ENCODE results near the gene CHTF8.

The CHTF8 gene

DNA sequence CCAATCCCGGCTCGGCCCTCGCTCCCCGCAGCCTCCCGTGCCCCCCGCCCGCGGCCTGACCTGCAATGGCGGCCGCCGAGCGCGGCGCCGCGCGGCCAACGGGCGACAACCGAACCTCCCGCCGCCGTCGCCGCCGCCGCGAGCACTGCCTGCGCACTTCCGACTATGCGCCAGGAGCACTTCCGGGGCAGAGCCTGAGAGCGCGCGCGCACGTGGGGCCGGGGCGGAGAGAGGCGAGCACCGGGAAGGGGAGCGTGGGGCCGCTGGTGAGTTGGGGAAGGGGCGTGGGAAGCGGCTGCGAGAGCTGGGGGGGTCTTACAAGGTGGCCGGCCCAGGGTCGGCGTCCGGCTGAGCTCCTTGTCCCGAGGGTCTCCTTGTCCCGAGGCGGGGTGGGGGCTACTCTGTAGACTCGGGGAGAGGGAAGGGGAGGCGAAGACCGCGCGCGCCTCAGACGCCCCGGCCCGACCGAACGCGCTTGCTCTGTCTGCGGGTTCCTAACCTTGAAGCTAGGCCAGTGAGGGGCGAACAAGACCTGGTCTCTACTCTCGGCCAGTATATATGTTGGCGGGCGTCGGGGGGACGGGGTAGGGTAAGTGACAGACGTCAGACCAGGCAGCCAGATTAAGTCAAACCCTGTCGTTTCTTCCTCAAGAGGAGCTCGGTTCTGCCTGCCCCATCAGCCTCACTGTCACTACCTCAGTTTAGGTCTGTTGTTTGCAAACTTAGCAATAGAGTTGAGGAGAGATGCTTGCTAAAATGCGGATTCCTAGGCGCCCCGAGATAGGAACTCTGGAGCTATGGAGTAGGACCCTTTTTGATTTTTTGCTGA lies at the start of gene CHTF8, which contains the start of gene UTP4:
CHTF8 (minus strand) TSS at position 165 of the 829 bp plus-strand sequence. CDS start 11,130 bp downstream, outside the sequence.
UTP4 (plus strand) TSS at position 226 of the 829 bp plus-strand sequence. CDS start 811 bp downstream, outside the sequence.
- no peaks in the 10 kb centered on the region for H3K27me3 Mint-ChIP-seq
- DNase-seq (ENCODE audit: low spot score in 2 of 2) (peak; percentile 70), ATAC-seq (replicated peaks; ENCODE audit: extremely low read depth, poor library complexity, severe bottlenecking) (peak; percentile 96)
- peak within 1 kb of the TSS; percentile 87 for H3K27ac Mint-ChIP-seq (ENCODE audit: low read depth)
- peaks cover 42% of the 10 kb centered on the region for H3K36me3 Mint-ChIP-seq (ENCODE audit: insufficient read depth)
- H3K9me3 Mint-ChIP-seq, result no peaks in the 10 kb centered on the region
- H3K4me1 Mint-ChIP-seq, result peaks cover 41% of the 10 kb centered on the region
- peak within 1 kb of the TSS; percentile 87 for H3K4me3 Mint-ChIP-seq

- ATAC-seq (replicated peaks; ENCODE audit: extremely low read depth, poor library complexity, severe bottlenecking) (no peak), DNase-seq (ENCODE audit: low spot score in 2 of 2) (no peak)
- Mint-ChIP-seq H3K27ac (ENCODE audit: low read depth) (no peak overlapping the region), H3K27me3 (no peaks in the 10 kb centered on the region), H3K4me3 (no peak overlapping the region), H3K9me3 (no peaks in the 10 kb centered on the region), H3K4me1 (peaks cover 13% of the 10 kb centered on the region), H3K36me3 (ENCODE audit: insufficient read depth) (no peaks in the 10 kb centered on the region)
Observed at GRCh38 chr16:69180011-69180338, 47.6 kb upstream of the CHTF8 start.

- ATAC-seq (replicated peaks; ENCODE audit: extremely low read depth, poor library complexity, severe bottlenecking), result no peak
- Mint-ChIP-seq H3K27ac (ENCODE audit: low read depth) (no peak overlapping the region), H3K4me3 (no peak overlapping the region), H3K36me3 (ENCODE audit: insufficient read depth) (no peaks in the 10 kb centered on the region), H3K9me3 (no peaks in the 10 kb centered on the region), H3K27me3 (no peaks in the 10 kb centered on the region), H3K4me1 (peaks cover 8% of the 10 kb centered on the region)
- no peak for DNase-seq (ENCODE audit: low spot score in 2 of 2)
Observed at GRCh38 chr16:69179328-69180010, 47.1 kb upstream of the CHTF8 start.

DNA sequence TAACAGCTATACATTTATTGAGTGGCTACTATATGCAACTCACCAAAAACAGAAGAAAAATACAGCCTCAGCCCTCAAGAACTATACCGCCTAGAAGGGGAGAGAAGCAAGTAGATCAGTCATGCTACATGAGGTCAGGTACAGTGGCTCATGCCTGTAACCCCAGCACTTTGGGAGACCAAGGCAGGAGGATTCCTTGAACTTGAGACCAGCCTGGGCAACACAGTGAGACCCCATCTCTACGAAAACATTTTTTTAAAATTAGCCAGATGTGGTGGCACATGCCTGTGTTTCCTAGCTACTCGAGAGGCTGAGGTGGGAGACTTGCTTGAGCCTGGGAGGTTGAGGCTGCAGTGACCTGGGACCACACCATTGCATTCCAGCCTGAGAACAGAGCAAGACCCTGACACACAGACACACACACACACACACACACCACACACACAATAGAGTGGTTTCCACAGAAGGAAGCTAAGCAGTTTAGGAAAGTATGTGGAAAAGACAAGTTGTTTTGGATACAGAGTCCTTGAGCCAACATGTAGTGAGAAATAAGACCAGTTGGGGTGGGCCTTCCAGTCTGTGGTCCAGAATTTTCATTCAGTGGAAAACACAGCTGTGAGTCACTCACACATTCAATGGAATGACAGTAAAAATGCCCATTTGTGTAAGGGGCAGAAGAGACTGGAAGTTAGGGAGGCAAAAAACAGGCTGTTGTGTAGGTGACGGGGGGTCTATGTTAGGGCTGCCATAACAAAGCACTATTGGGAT lies 43.8 kb upstream of the CHTF8 start:
- H3K36me3 Mint-ChIP-seq (ENCODE audit: insufficient read depth), result no peaks in the 10 kb centered on the region
- H3K4me1 Mint-ChIP-seq, result peaks cover 8% of the 10 kb centered on the region
- H3K27ac Mint-ChIP-seq (ENCODE audit: low read depth), result no peak overlapping the region
- DNase-seq (ENCODE audit: low spot score in 2 of 2), result no peak
- no peaks in the 10 kb centered on the region for H3K9me3 Mint-ChIP-seq
- H3K27me3 Mint-ChIP-seq, result no peaks in the 10 kb centered on the region
- H3K4me3 Mint-ChIP-seq, result no peak overlapping the region
- no peak for ATAC-seq (replicated peaks; ENCODE audit: extremely low read depth, poor library complexity, severe bottlenecking)

DNA sequence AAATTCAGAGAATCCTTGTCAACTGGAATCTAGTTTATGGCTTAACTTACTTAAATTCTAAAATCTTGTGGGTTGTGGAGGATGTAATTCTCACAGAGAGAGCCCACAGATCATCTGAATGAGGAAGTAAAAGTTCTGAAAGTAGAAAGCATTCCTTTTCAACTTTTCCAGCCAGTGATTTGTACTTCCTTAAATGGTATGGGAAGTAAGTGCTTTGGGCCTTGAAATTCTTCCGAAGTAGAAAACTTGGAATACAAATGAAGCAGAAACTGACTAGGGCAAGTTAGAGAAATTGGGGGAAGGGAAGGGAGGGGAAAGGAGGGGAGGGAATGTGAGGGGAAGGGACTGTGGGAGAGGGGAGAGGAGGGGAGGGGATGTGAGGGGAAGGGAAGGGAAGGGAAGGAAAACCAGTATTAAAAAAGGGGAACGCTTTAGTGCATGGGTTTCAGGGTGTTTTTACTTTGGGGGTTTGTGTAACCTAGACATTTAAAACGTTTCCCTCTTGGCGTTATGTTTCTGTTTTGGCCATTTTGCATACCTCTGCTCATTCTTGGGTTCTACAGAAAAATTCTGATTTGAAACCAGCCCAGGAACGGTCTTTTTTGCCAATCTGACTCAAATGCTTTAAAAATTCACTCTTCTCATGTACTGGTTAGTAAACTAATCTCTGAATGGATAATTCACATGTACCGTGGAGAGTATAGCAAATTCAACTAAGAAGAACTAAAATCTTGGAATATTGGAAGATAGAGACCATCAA lies 39.1 kb upstream of the CHTF8 start:
- Mint-ChIP-seq H3K9me3 (no peaks in the 10 kb centered on the region), H3K27ac (ENCODE audit: low read depth) (no peak overlapping the region), H3K36me3 (ENCODE audit: insufficient read depth) (peaks cover 16% of the 10 kb centered on the region), H3K4me3 (no peak overlapping the region), H3K4me1 (peaks cover 14% of the 10 kb centered on the region), H3K27me3 (no peaks in the 10 kb centered on the region)
- DNase-seq (ENCODE audit: low spot score in 2 of 2) (no peak), ATAC-seq (replicated peaks; ENCODE audit: extremely low read depth, poor library complexity, severe bottlenecking) (no peak)

DNA sequence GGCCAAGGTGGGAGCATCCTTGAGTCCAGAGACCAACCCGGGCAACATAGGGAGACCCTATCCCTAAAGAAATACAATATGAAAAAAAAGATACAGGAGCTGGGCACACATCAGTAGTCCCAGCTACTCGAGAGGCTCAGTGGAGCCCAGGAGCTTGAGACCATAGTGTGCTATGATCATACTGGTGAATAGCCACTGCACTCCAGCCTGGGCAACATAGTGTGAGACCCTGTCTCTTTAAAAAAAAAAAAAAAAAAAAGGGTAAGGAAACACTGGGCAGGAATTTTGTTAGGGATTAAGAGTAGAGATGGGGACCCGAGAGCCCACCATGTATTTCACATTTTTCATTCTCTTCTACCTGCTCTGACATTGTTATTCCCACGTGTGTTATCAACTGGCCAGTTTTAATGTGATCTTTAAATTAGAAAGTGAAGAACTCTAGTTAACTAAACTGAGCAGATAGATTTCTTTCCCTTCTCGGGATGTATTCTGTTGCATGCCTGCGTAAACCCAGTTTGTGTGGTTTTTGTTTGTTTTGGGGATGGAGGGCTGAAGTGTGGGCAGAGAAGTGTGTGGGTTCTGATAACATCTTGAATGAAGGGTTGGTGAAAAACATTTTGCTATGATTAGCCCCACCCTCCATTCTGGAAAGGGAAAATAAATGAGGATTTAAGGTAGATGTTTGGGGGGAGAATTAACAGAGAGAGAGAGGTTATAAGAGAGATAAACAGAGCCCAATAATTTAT lies 37.4 kb upstream of the CHTF8 start:
- Mint-ChIP-seq H3K27ac (ENCODE audit: low read depth) (no peak overlapping the region), H3K4me1 (peaks cover 22% of the 10 kb centered on the region), H3K27me3 (no peaks in the 10 kb centered on the region), H3K4me3 (no peak overlapping the region), H3K36me3 (ENCODE audit: insufficient read depth) (peaks cover 20% of the 10 kb centered on the region), H3K9me3 (no peaks in the 10 kb centered on the region)
- DNase-seq (ENCODE audit: low spot score in 2 of 2) (no peak), ATAC-seq (replicated peaks; ENCODE audit: extremely low read depth, poor library complexity, severe bottlenecking) (no peak)

- peaks cover 22% of the 10 kb centered on the region for H3K4me1 Mint-ChIP-seq
- no peak overlapping the region for H3K4me3 Mint-ChIP-seq
- no peak for DNase-seq (ENCODE audit: low spot score in 2 of 2)
- no peak for ATAC-seq (replicated peaks; ENCODE audit: extremely low read depth, poor library complexity, severe bottlenecking)
- peaks cover 22% of the 10 kb centered on the region for H3K36me3 Mint-ChIP-seq (ENCODE audit: insufficient read depth)
- no peak overlapping the region for H3K27ac Mint-ChIP-seq (ENCODE audit: low read depth)
- no peaks in the 10 kb centered on the region for H3K9me3 Mint-ChIP-seq
- no peaks in the 10 kb centered on the region for H3K27me3 Mint-ChIP-seq
Observed at GRCh38 chr16:69169051-69169450, 36.7 kb upstream of the CHTF8 start.

- H3K27me3 Mint-ChIP-seq, result no peaks in the 10 kb centered on the region
- H3K4me3 Mint-ChIP-seq, result no peak overlapping the region
- peaks cover 22% of the 10 kb centered on the region for H3K4me1 Mint-ChIP-seq
- peaks cover 37% of the 10 kb centered on the region for H3K36me3 Mint-ChIP-seq (ENCODE audit: insufficient read depth)
- no peak for DNase-seq (ENCODE audit: low spot score in 2 of 2)
- peak overlapping the region; percentile 75 for H3K27ac Mint-ChIP-seq (ENCODE audit: low read depth)
- no peaks in the 10 kb centered on the region for H3K9me3 Mint-ChIP-seq
- no peak for ATAC-seq (replicated peaks; ENCODE audit: extremely low read depth, poor library complexity, severe bottlenecking)
Observed at GRCh38 chr16:69166946-69167930, 34.9 kb upstream of the CHTF8 start.

DNA sequence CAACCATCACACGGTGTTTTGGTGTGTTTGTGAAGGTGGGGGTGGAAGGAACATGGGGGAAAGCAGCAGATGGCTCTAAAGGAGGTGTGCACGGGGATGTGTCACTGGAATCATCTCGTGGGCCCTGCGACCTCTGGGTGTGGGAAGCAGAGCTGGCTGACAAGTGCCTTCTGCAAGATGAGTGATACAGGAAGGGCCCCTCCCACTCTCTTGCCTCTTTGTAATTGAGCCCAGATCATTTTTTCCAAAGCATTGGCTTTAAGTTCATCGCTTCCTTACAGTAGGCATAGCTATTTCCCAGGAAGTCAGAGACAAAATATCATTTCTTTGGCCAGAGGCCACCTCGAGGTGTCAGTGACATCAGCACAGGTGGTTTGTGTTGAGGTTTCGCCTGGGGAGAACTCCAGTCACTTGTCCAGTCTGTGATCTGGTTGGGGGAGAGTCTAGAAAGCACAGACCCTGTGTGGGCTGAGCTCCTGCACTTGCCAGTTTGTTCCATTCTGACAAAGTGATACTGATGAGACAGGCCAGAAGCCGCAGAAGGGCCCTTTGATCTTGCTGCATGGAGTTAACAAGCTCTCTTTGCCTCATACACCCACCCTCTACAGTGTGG lies 33.9 kb upstream of the CHTF8 start:
- DNase-seq (ENCODE audit: low spot score in 2 of 2), result no peak
- ATAC-seq (replicated peaks; ENCODE audit: extremely low read depth, poor library complexity, severe bottlenecking), result peak; percentile 75
- peak overlapping the region; percentile 75 for H3K27ac Mint-ChIP-seq (ENCODE audit: low read depth)
- H3K9me3 Mint-ChIP-seq, result no peaks in the 10 kb centered on the region
- H3K36me3 Mint-ChIP-seq (ENCODE audit: insufficient read depth), result peaks cover 39% of the 10 kb centered on the region
- H3K4me3 Mint-ChIP-seq, result peak overlapping the region; percentile 17
- H3K27me3 Mint-ChIP-seq, result no peaks in the 10 kb centered on the region
- H3K4me1 Mint-ChIP-seq, result peaks cover 22% of the 10 kb centered on the region

DNA sequence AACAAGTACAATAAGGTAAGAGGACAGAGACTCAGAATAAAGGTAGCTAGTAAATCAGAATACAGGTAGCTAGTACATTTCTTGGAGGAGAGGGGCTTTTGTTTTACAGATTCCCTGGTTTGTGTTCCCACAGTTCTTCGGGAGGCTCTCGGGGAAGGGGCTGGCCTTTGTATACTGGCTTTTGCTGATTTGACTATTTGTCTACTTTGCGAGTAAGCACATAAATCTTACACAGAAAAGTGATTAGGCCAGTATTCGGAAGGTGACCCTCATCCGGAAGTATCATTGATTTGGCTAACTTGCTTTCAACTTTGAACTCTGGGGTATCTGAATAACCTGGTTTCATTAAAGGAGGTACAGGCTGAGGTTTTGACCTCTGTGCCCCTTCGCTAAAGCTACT lies 33.2 kb upstream of the CHTF8 start:
- Mint-ChIP-seq H3K27ac (ENCODE audit: low read depth) (peak overlapping the region; percentile 75), H3K4me1 (peaks cover 22% of the 10 kb centered on the region), H3K9me3 (no peaks in the 10 kb centered on the region), H3K4me3 (no peak overlapping the region), H3K36me3 (ENCODE audit: insufficient read depth) (peaks cover 40% of the 10 kb centered on the region), H3K27me3 (no peaks in the 10 kb centered on the region)
- ATAC-seq (replicated peaks; ENCODE audit: extremely low read depth, poor library complexity, severe bottlenecking), result no peak
- DNase-seq (ENCODE audit: low spot score in 2 of 2), result no peak
